ENCODE data around the gene ADPRM. TPM values are rescaled to one million over a fixed set of nuclear protein-coding genes. Genes with fewer than 3 reads are reported as not detected.
A peak's percentile ranks its signal among the peaks of the same experiment; 100 is the strongest.
"Not testable (repeated sequence)": the region's sequence is repeated elsewhere in the genome, so short reads cannot be mapped to it uniquely, and the experiment has no call there.

Gene ADPRM
- total RNA-seq, 1 donor from 2014 or later, result 5.2 TPM

GRCh38 chr17:10673312-10673711, 24.1 kb upstream of the ADPRM start:
- no peaks in the 10 kb centered on the region for H3K4me1 Mint-ChIP-seq (ENCODE audit: unreplicated experiment)
- no peak overlapping the region for H3K4me3 Mint-ChIP-seq (ENCODE audit: unreplicated experiment)
- no peaks in the 10 kb centered on the region for H3K36me3 Mint-ChIP-seq (ENCODE audit: low read depth, unreplicated experiment)
- no peaks in the 10 kb centered on the region for H3K27me3 Mint-ChIP-seq (ENCODE audit: unreplicated experiment)
- no peaks in the 10 kb centered on the region for H3K9me3 Mint-ChIP-seq (ENCODE audit: unreplicated experiment)
- no peak overlapping the region for H3K27ac Mint-ChIP-seq (ENCODE audit: unreplicated experiment)
- no peak for TF ChIP-seq CTCF (IDR thresholded peaks at IDR 0.05; ENCODE audit: unreplicated experiment)
- DNase-seq (ENCODE audit: low spot score), result no peak

- Mint-ChIP-seq H3K36me3 (ENCODE audit: low read depth, unreplicated experiment) (peaks cover 4% of the 10 kb centered on the region), H3K9me3 (ENCODE audit: unreplicated experiment) (no peaks in the 10 kb centered on the region), H3K27me3 (ENCODE audit: unreplicated experiment) (no peaks in the 10 kb centered on the region), H3K27ac (ENCODE audit: unreplicated experiment) (no peak overlapping the region), H3K4me3 (ENCODE audit: unreplicated experiment) (no peak overlapping the region), H3K4me1 (ENCODE audit: unreplicated experiment) (no peaks in the 10 kb centered on the region)
- no peak for DNase-seq (ENCODE audit: low spot score)
- TF ChIP-seq CTCF (IDR thresholded peaks at IDR 0.05; ENCODE audit: unreplicated experiment), result no peak
Measured at GRCh38 chr17:10674704-10675103, 22.7 kb upstream of the ADPRM start.

GRCh38 chr17:10681866-10682446, 15.4 kb upstream of the ADPRM start:
- Mint-ChIP-seq H3K4me1 (ENCODE audit: unreplicated experiment) (no peaks in the 10 kb centered on the region), H3K9me3 (ENCODE audit: unreplicated experiment) (no peaks in the 10 kb centered on the region), H3K27ac (ENCODE audit: unreplicated experiment) (no peak overlapping the region), H3K27me3 (ENCODE audit: unreplicated experiment) (no peaks in the 10 kb centered on the region), H3K4me3 (ENCODE audit: unreplicated experiment) (no peak overlapping the region), H3K36me3 (ENCODE audit: low read depth, unreplicated experiment) (peaks cover 12% of the 10 kb centered on the region)
- no peak for TF ChIP-seq CTCF (IDR thresholded peaks at IDR 0.05; ENCODE audit: unreplicated experiment)
- no peak for DNase-seq (ENCODE audit: low spot score)

- no peak overlapping the region for H3K4me3 Mint-ChIP-seq (ENCODE audit: unreplicated experiment)
- no peak overlapping the region for H3K27ac Mint-ChIP-seq (ENCODE audit: unreplicated experiment)
- H3K4me1 Mint-ChIP-seq (ENCODE audit: unreplicated experiment), result no peaks in the 10 kb centered on the region
- no peak for DNase-seq (ENCODE audit: low spot score)
- peak; percentile 73 for TF ChIP-seq CTCF (IDR thresholded peaks at IDR 0.05; ENCODE audit: unreplicated experiment)
- H3K27me3 Mint-ChIP-seq (ENCODE audit: unreplicated experiment), result no peaks in the 10 kb centered on the region
- peaks cover 12% of the 10 kb centered on the region for H3K36me3 Mint-ChIP-seq (ENCODE audit: low read depth, unreplicated experiment)
- no peaks in the 10 kb centered on the region for H3K9me3 Mint-ChIP-seq (ENCODE audit: unreplicated experiment)
Measured at GRCh38 chr17:10683853-10684252, 13.5 kb upstream of the ADPRM start.

GRCh38 chr17:10687499-10687898, 9.9 kb upstream of the ADPRM start:
- H3K27me3 Mint-ChIP-seq (ENCODE audit: unreplicated experiment), result no peaks in the 10 kb centered on the region
- no peak for DNase-seq (ENCODE audit: low spot score)

GRCh38 chr17:10695875-10696407, 1.5 kb upstream of the ADPRM start:
- peaks cover 12% of the 10 kb centered on the region for H3K36me3 Mint-ChIP-seq (ENCODE audit: low read depth, unreplicated experiment)
- peaks cover 11% of the 10 kb centered on the region for H3K4me1 Mint-ChIP-seq (ENCODE audit: unreplicated experiment)
- not testable (repeated sequence) for H3K9me3 Mint-ChIP-seq (ENCODE audit: unreplicated experiment); DNase-seq (ENCODE audit: low spot score); H3K27me3 Mint-ChIP-seq (ENCODE audit: unreplicated experiment)
- H3K27ac Mint-ChIP-seq (ENCODE audit: unreplicated experiment), result peak overlapping the region; percentile 87
- H3K4me3 Mint-ChIP-seq (ENCODE audit: unreplicated experiment), result peak overlapping the region; percentile 98

More at GRCh38 chr17:10687499-10687898, 9.9 kb upstream of the ADPRM start:
- Mint-ChIP-seq H3K4me1 (ENCODE audit: unreplicated experiment) (no peaks in the 10 kb centered on the region), H3K4me3 (ENCODE audit: unreplicated experiment) (no peak overlapping the region), H3K9me3 (ENCODE audit: unreplicated experiment) (no peaks in the 10 kb centered on the region), H3K36me3 (ENCODE audit: low read depth, unreplicated experiment) (peaks cover 8% of the 10 kb centered on the region), H3K27ac (ENCODE audit: unreplicated experiment) (no peak overlapping the region)
- TF ChIP-seq CTCF (IDR thresholded peaks at IDR 0.05; ENCODE audit: unreplicated experiment), result no peak

Data from endothelial cell (in vitro differentiated cells).